Cardiac muscle cell (in vitro differentiated cells and primary cell): ENCODE data around the gene NRG3. TPM values are rescaled to one million over a fixed set of nuclear protein-coding genes. Genes with fewer than 3 reads are reported as not detected.
A peak's percentile ranks its signal among the peaks of the same experiment; 100 is the strongest.

Experiments used
- DNase-seq, 2 donors: peaks; one replicate each; pipeline versions ENCODE4 v3.0.0 to v3.0.0-alpha.2; 2010 to 2017; ENCODE audit warnings: low read depth in 1 of 2, low spot score in 1 of 2
- H3K27ac ChIP-seq: fragments of 200-600 bp; sonication (generic); 2 replicates; pipeline ENCODE4 v1.5.1; 2016
- H3K27me3 ChIP-seq: fragments of 200-600 bp; sonication (generic); 2 replicates; pipeline ENCODE4 v1.6.0; 2016; ENCODE audit warnings: control low read depth
- H3K36me3 ChIP-seq: fragments of 200-600 bp; sonication (generic); 2 replicates; pipeline ENCODE4 v1.5.1; 2016; ENCODE audit warnings: control low read depth
- H3K4me1 ChIP-seq: fragments of 200-600 bp; sonication (generic); 2 replicates; pipeline ENCODE4 v1.8.1; 2017; ENCODE audit warnings: low read depth, mild to moderate bottlenecking, mixed run types
- H3K4me3 ChIP-seq: fragments of 200-600 bp; sonication (generic); 2 replicates; pipeline ENCODE4 v1.5.1; 2016; ENCODE audit warnings: mild to moderate bottlenecking
- H3K9me3 ChIP-seq: fragments of 200-600 bp; sonication (generic); 2 replicates; pipeline ENCODE4 v1.5.1; 2017; ENCODE audit warnings: low read depth, mild to moderate bottlenecking, control low read depth
- polyA plus RNA-seq: library from polyadenylated mRNA; unstranded; fragments of >200 nt; fragmentation: Nextera tagmentation; extraction: Ambion mirVana; gene quantifications from 2 replicates; pipeline ENCODE4 v1.2.1, GENCODE V29; 2016
- total RNA-seq: library from RNA; depleted of rRNA; stranded (reverse); fragments of >200 nt; gene quantifications from 2 replicates; pipeline ENCODE4 v1.2.3, GENCODE V29; 2016
- TF ChIP-seq, protein P1 (sequence below): IDR thresholded peaks from 2 replicates; pipeline ENCODE4 v1.5.1; 2012; ENCODE audit warnings: low read depth, mild to moderate bottlenecking, low read length

The NRG3 gene
- total and polyA plus RNA-seq, 2 experiments from 2014 or later, result 0.48 to 0.55 TPM

DNA sequence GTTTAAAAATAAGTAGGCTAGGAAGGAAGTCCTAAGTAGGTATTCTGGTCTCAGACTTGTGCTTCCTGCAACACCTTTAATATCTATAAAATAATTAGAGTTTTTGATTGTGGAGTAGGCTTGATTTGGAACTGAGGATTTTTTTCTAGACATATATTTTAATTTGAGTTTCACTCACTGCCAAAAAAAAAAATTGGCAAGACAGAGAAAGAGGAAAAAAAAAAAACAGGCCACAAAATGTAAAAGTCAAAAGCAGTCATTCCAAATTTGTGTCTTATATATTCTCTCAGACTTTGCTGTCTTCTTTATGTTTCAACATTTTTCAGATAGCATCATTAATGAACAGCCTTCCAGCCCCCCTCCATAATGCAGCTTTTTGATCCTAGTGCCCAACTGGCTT, 346.1 kb downstream of the NRG3 start:
- no peak overlapping the region for H3K27ac ChIP-seq
- no peak overlapping the region for H3K4me3 ChIP-seq
- no peak for DNase-seq
- no peaks in the 10 kb centered on the region for H3K9me3 ChIP-seq
- no peaks in the 10 kb centered on the region for H3K36me3 ChIP-seq
- TF ChIP-seq, protein P1, sequence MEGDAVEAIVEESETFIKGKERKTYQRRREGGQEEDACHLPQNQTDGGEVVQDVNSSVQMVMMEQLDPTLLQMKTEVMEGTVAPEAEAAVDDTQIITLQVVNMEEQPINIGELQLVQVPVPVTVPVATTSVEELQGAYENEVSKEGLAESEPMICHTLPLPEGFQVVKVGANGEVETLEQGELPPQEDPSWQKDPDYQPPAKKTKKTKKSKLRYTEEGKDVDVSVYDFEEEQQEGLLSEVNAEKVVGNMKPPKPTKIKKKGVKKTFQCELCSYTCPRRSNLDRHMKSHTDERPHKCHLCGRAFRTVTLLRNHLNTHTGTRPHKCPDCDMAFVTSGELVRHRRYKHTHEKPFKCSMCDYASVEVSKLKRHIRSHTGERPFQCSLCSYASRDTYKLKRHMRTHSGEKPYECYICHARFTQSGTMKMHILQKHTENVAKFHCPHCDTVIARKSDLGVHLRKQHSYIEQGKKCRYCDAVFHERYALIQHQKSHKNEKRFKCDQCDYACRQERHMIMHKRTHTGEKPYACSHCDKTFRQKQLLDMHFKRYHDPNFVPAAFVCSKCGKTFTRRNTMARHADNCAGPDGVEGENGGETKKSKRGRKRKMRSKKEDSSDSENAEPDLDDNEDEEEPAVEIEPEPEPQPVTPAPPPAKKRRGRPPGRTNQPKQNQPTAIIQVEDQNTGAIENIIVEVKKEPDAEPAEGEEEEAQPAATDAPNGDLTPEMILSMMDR, result no peak
- no peaks in the 10 kb centered on the region for H3K27me3 ChIP-seq
- no peaks in the 10 kb centered on the region for H3K4me1 ChIP-seq

DNA sequence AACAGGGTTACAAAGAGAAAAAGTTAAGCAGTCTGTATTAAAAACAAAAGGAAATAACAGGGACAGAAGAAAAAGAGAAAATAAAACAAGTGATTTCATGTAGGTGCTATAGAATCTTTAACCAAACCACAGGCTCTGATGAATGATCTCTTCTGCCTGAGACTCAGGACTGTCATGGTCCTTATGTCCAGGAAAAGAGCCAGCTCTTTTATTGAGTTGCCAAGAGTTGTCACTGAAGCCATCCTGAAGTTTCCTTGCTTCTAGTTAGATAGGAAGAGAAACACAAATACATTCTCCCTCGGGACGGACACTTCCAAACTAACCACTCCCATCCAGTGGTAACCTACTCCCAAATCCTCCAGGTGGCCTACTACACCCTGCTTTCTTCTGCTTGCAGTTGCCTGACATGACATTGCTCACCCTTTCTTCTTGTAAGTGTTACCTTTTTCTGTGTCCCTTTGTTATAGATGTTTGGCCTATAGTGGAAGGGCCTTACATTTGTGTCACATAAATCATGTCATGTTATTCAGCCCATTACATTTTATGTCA, 346.7 kb downstream of the NRG3 start:
- no peaks in the 10 kb centered on the region for H3K27me3 ChIP-seq
- DNase-seq, result no peak
- no peak overlapping the region for H3K27ac ChIP-seq
- no peaks in the 10 kb centered on the region for H3K4me1 ChIP-seq
- TF ChIP-seq, protein P1, result no peak
- no peaks in the 10 kb centered on the region for H3K9me3 ChIP-seq
- no peak overlapping the region for H3K4me3 ChIP-seq
- H3K36me3 ChIP-seq, result no peaks in the 10 kb centered on the region

DNA sequence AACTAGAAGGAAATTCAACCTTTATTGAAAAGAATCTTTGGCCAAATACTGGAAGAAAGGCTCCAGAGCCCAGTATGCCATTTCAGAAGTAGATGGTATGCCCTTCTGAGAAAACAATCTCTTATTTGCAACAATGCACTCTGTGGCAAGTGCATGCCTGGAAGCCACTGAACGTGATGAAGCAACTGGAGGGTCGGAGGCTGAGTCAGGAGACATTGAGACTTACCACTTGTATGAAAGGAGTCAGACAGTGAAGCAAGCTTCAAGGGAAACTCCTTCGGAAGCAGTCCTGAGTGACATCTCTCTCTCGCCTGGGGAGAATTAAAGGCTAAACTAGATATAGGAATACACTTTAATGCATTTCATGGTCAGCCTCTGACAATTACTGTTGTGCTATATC, 353.7 kb downstream of the NRG3 start:
- Histone ChIP-seq H3K27me3 (no peaks in the 10 kb centered on the region), H3K36me3 (no peaks in the 10 kb centered on the region), H3K4me1 (no peaks in the 10 kb centered on the region), H3K27ac (no peak overlapping the region), H3K9me3 (no peaks in the 10 kb centered on the region), H3K4me3 (no peak overlapping the region)
- TF ChIP-seq, protein P1, result no peak
- DNase-seq, result peak in 1 of 2 donors; percentile 7

DNA sequence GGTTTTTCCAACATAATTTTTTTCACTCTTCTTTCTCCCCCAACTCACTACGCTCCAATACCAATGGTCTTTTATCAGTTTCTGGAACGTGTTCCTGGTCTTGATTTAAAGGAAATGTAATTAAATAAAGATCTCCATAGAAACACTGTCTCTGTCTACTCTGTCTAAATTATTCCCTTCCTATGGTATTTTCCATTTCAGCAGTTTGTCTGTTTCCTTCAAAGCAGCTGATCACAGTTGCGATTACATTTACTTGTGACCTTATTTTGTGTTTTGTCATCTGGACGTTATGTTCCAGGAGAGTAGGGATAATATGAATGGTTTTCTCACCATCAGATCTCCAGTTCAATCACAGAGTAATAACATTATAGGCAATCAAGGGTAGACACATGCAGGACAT, 359.2 kb downstream of the NRG3 start:
- Histone ChIP-seq H3K27ac (no peak overlapping the region), H3K36me3 (no peaks in the 10 kb centered on the region), H3K27me3 (no peaks in the 10 kb centered on the region), H3K4me3 (no peak overlapping the region), H3K9me3 (no peaks in the 10 kb centered on the region), H3K4me1 (no peaks in the 10 kb centered on the region)
- DNase-seq, result no peak
- TF ChIP-seq, protein P1, result no peak

DNA sequence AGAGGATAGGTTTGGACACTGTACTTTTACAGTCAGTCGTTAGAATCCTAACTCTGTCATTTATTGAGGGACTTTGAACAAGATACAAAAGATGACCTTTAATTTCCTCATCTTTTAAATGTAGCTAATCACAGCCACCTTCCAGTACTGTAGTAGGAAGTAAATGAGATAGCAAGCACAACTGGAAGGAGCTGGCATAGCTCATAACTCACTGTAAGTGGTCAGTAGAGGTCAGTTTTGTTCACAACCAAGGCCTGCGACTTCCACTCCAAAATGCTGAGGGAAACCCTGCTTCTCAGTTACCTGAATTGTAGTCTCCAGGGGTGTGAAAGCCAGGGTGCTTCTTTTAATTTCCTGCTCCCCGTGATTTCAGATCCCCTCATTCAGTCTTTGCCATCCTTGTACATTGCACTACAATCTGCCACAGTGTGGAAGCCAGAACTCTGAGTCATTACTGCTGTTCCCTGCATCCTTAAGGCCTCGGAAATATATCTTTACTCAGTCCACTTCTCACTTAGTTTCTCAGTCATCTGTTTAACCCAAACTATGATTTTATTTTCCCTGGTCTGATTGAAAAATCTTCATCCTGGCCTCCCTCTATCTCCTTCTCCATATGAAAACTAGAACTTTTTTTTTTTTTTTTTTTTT, 361.2 kb downstream of the NRG3 start:
- Histone ChIP-seq H3K27me3 (no peaks in the 10 kb centered on the region), H3K27ac (no peak overlapping the region), H3K36me3 (no peaks in the 10 kb centered on the region), H3K4me1 (no peaks in the 10 kb centered on the region), H3K4me3 (no peak overlapping the region), H3K9me3 (no peaks in the 10 kb centered on the region)
- TF ChIP-seq, protein P1, result no peak
- no peak for DNase-seq
